Inflammatory macrophage treated with lipopolysaccharide for 4 hours (primary cell): ENCODE data around the gene STX1A.
A peak's percentile ranks its signal among the peaks of the same experiment; 100 is the strongest.

Experiments used
- DNase-seq: peaks from one replicate; pipeline ENCODE4 v3.0.0-alpha.2; 2020

STX1A gene

DNA sequence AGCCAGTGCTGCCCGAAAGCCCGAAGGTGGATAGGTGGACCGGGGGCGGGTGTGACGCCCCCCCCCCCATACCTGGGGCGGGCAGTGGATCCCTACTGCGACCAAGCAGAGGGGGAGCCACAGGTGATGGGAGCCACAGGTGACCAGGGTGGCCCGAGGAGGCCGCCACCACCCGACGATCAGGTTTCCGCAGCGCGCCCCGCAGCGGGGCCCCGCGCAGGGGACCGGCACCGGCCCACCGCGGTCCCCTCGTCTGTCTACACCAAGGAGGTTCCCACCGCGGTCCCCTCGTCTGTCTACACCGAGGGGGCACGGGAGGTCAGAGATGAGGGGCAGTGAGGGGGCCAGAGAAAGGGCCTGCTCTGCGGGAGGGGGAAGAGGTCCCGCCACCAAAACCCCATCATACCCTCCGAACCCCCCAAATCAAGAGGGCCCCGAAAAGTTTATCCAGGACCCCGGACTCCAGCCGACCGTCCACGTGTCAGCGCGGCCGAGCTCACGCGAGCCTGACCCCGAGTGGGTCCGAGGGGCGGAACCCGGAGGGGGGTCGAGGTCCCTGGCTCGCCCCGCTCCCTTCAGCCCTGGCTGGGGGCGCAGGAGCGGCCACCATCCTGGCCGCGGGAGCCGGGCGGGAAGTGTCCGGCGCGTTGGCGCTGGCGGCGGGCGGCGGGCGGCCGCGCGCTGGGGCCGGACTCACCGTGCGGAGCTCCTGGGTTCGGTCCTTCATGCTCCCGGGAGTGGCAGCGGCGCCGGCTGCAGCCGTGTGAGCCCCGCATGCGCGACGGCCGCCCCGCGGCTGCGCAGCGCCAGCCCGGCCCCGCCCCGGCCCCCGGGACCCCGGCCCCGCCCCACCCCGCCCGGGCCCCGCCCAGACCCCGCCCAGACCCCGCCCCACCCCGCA, at the start of gene STX1A:
TSS of gene STX1A (minus strand) at position 765 of the 901 bp plus-strand sequence. CDS start at position 727, 38 bp downstream.
- DNase-seq, result peak; percentile 74

DNA sequence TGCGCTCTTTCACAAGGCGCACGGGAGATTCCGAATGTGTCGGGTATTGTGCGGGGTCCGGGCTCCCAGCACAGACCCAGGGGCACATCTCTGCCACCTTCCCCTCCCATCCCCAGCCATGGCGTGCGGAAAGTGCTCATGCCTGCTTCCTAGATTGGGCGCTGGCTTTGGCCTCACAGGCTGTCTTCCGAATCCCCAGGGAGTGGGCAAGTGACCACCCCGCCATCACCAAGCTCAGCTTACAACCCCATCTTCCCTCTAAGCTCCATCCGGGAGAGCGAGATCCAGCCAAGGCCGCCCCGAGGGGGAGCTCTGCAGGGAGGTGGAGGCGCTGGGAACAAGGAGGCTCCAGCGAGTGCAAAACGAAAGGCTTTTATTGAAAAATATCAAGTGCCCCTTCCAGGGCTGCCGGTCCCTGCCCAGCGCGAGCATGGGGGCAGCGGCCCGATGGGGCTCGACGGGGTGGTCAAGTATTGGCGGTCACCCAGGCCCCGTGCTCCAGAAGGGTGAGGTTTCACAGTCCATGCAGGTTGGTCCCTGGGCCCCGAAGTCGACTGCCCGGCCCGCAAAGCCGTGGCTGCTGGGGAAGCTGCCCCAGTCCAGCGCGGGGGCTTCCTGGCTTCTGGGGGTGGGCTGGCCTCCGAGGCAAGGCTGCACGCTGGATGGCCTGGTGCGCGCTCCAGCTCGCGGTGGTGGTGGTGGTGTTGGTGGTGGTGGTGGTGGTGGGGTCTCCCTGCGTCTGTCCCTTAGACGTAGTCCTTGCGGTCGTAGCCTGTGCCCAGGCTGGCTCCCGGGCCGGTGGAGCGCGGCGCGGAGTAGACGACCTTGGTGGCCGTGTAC, 49.4 kb upstream of the STX1A start:
- DNase-seq, result no peak

- DNase-seq, result no peak
Measured at GRCh38 chr7:73766556-73767229, 47.2 kb upstream of the STX1A start.

GRCh38 chr7:73762659-73762999, 43.2 kb upstream of the STX1A start:
- no peak for DNase-seq

- DNase-seq, result no peak
Measured at GRCh38 chr7:73761854-73762658, 42.6 kb upstream of the STX1A start.

DNA sequence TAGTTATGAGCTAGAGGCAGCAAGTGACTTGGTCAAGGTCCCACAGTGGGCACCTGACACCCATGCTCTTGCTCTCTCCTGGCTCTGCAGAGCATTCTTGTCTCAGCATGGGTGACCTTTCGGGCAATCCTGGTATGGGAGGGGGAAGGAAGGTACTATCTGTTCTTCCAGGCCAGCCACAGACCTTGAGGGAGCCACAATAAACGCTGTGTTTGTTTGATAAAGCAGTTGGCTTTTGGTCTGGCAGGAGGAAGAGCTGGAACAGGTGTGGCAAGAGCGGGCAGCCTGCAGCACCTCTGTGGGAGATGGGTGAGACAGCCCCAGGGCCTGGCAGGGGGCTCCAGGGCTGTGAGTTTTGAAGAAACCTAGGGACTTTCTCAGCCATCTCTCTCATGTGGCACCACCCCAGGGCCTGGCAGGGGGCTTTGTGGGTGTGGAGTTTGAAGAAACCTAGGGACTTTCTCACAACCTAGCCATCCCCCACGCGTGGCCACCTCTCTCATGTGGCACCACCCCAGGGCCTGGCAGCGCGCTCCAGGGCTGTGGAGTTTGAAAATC, 39.2 kb upstream of the STX1A start:
- DNase-seq, result no peak

DNA sequence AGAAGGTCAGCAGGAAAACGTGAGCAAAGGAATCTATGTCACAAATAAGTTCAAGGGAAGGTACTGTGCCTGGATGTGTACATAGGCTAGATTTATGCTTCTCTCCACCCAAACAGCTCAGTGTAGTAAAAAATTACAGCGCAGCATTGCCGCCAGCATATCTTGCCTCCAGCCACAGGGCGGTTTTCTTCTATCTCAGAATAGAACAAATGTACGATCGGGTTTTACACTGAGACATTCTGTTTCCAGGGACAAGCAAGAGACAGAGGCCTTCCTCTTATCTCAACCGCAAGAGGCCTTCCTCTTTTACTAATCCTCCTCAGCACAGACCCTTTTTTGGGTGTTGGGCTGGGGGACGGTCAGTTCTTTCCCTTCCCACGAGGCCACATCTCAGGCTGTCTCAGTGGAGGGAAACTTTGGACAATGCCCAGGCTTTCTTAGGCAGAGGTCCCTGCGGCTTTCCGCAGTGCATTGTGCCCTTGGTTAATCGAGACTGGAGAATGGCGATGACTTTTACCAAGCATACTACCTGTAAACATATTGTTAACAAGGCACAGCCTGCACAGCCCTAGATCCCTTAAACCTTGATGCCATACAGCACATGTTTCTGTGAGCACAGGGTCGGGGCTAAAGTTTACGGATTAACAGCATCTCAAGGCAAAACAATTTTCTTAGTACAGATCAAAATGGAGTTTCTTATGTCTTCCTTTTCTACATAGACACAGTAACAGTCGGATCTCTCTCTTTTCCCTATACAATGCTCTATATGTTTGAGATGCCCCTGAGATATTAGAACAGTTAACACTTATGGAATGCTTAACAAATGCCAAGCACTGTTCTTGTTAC, 30.7 kb upstream of the STX1A start:
- no peak for DNase-seq

DNA sequence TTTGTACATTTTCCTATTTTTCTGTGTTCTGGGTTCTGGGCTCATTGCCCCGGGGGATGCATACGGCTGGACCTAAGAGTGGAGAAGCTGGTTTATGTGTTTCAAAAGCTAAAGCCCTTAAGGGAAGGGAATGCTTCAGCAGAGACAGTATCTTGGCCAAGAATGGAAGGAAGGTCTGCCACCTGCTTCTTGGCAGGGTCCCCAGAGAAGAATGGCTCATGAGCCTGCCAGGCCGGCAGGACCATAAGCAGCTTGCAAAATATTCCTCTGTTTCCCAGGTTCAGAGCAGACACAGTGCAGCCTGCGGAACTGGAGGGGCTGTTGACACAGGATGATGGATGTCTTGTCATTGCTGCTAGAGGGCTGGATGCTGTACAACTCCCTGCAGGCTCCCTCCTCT, 26.9 kb upstream of the STX1A start:
- no peak for DNase-seq

- no peak for DNase-seq
Measured at GRCh38 chr7:73742753-73743641, 23.5 kb upstream of the STX1A start.

DNA sequence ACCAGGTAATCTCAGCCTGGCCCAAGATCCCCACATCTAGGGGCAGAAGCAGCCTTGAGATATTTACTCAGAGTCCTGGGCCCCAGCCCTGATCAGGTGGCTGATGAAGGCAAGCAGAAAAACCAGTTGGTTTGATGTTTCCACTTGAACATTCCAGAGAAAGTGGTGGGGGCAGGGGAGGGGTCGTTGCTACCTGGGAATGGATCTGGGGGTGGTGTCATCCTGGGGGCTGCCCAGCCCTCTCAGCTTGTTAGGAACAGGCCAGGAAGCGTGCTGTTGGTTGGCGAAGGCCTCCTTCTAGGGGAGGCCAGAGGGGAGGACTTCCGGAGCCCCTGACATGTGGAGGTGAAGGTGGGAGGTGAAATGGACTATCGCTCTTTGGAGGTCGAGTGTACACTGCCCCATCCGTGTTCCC, 22.9 kb upstream of the STX1A start:
- DNase-seq, result no peak

GRCh38 chr7:73741600-73741999, 22.1 kb upstream of the STX1A start:
- no peak for DNase-seq

DNA sequence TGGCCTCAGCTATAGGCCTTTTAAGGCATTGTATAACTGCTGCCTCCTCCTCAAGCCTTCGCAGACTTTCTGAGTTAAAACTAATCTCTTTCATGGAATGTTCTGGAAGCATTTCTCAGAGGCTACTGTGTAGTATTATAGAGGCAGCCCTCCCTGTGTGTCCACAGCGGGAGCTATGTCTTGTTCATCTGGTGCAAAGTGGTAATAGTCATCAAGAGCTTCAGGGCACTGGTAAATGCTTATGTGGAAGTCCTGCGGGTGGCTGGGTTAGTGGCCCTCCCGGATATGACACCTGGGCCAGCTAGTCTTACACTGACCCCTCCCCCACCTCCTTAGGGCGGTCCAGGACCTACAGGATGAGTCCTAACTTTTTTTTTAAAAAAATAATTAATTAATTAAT, 21.3 kb upstream of the STX1A start:
- DNase-seq, result no peak

GRCh38 chr7:73740212-73740611, 20.7 kb upstream of the STX1A start:
- no peak for DNase-seq

DNA sequence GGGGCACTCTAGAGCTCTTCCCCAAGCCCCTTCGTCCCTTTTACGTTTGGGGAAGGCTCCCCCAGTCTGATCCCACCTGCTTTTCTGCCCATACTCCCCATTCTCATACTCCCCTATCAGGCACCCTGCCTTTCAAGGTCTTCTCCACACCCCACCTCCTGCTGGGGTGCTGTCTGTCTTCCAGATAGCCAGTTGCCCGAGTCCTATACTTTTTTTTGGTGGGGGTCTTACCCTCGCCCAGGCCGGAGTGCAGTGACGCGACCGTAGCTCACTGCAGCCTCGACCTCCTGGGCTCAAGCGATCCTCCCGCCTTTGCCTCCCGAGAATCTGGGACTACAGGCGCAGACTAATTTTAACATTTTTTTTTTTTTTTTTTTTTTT, 19.9 kb upstream of the STX1A start:
- DNase-seq, result no peak

GRCh38 chr7:73738612-73739386, 19.3 kb upstream of the STX1A start, which contains the start of gene ABHD11:
Gene ABHD11 (minus strand): TSS chr7:73738802. CDS start chr7:73738770, 32 bp downstream.
- DNase-seq, result peak; percentile 94

- DNase-seq, result peak; percentile 51
Measured at GRCh38 chr7:73738220-73738611, 18.7 kb upstream of the STX1A start.

GRCh38 chr7:73737491-73738219, 18.2 kb upstream of the STX1A start:
- DNase-seq, result no peak

DNA sequence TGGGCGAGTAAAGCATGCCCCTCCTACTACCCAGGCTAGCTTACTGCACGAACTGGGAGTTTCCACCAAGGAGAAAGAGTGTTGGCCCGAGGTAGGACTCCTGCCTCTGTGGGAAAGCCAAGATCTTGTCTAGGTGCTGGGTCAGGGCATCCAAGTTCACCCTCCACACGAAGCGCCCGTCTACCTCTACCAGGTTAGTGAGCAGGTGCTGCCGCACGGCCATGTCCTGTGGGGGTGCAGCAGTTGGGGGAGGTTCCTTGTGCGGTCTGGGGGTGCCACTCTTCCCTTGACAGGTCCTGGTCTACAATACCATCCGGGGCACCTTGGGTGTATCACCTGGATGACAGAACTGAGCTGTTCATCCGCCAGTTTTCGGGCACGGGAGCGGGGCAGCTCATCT, 17.4 kb upstream of the STX1A start:
- no peak for DNase-seq

- DNase-seq, result no peak
Measured at GRCh38 chr7:73735528-73735905, 16.0 kb upstream of the STX1A start.
